ENCODE results near the gene HCRTR2.
"Not testable (repeated sequence)": the region's sequence is repeated elsewhere in the genome, so short reads cannot be mapped to it uniquely, and the experiment has no call there.

The HCRTR2 gene

DNA sequence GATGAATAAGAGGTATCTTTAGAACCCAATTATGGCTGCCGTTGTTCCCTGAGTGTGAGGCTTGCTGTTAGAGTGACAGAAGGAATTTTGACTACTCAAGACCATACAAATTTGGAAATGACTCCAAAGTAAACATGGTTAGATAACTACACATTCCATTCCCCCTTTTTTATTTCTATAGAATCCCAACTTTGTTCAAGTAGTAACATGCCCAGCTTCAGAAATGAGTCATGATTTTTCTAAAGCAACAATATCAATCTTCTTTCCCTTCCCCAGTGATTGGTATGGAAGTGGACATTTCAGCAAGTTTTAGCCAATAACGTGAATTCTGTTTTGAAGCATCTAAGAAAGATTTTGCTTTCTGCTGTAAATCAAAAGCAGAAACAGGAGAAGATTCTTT lies 37.8 kb downstream of the HCRTR2 start:
- no peak for DNase-seq (ENCODE audit: extremely low read depth in 1 of 2, low read depth in 1 of 2)

DNA sequence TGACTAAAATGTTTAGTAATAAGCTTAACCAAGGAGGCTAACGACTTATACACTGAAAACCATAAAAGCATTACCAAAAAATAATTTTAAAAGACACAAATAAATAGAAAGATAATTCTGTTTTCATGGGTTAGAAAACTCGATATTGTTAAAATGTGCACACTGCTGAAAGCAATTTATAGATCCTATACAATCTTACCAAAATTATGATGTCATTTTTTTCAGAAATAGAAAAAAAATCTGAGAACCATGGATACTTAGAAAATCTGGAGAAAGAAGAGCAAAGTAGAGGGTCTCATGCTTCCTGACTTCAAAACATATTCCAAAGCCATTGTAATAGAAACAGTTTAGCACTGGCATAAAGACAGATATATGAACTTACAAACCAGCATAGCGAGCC lies 46.6 kb downstream of the HCRTR2 start:
- no peak for DNase-seq (ENCODE audit: extremely low read depth in 1 of 2, low read depth in 1 of 2)

DNA sequence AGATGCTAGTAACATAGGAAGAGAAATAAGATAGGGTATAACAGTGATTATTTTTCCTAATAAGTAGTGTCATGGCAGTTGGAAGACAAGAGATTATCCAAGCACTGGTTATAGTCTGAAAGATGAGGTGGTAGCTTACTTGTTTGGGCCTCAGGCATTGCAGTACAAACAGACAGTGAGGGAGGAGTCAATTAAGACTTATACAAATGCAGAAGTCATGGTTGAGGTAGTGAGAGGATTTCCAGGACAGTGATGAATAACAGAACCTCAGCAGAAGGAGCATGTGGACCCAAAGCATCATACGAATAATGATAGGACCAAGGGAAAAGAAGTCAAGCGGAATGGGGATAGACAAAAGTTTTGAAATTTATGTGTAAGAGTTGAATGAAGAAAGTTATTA lies 53.5 kb downstream of the HCRTR2 start:
- no peak for DNase-seq (ENCODE audit: extremely low read depth in 1 of 2, low read depth in 1 of 2)

DNA sequence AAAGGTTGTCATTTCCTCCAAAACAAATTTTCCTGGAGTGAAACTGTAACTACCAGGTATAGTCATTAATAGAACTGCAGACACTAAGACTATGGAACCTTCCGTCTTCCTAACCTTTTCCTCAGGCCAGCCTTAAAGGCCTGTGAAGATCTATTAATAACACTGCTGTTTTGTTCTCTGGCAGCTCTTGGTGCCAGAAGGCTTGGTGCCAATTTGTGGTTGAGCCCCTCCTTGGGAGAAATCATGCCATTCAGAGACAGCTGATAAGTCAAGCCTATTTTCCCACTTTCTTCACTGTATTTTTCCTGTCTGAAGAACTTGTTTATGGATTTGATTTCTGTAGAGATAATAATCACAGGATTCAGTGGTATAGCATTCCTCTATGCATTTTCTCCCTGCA lies 64.8 kb downstream of the HCRTR2 start:
- DNase-seq (ENCODE audit: extremely low read depth in 1 of 2, low read depth in 1 of 2) = no peak

DNA sequence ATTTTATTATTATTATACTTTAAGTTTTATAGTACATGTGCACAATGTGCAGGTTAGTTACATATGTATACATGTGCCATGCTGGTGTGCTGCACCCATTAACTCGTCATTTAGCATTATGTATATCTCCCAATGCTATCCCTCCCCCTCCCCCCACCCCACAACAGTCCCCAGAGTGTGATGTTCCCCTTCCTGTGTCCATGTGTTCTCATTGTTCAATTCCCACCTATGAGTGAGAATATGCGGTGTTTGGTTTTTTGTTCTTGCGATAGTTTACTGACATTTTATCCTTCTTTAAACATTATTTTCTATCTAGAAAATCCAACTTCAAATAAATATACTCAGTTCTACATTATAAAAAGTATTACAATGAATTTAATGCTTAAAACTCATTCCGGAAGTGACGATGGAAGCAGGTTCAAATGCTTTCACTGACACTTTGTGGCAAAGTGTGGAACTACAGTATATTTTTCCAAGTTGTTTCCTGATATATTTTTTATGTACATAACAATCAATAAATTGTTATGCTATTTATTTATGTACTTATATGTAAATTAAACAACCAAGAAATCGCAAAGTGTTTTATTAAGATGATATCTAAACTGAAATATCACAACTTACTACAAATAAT lies 66.8 kb downstream of the HCRTR2 start:
- not testable (repeated sequence) for DNase-seq (ENCODE audit: extremely low read depth in 1 of 2, low read depth in 1 of 2)

DNA sequence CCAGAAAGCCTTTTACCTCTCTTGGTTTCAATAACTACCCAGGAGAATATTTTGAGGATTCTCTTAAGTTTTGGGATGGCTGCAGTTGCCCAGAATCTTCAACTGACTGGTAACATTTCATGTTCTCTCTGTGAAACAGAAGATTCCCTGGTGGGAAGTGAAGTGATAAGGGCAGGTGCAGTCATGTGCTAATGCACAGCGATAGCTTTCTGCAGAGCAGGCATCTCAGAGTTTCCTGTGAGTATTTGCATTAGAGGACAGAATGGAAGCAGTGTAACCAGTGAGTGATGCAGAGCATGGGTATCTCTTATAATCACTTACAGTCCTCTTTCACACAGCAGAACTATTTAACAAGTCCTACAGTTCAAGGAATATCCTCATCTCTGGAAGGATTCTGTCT lies 76.1 kb downstream of the HCRTR2 start:
- no peak for DNase-seq (ENCODE audit: extremely low read depth in 1 of 2, low read depth in 1 of 2)

DNA sequence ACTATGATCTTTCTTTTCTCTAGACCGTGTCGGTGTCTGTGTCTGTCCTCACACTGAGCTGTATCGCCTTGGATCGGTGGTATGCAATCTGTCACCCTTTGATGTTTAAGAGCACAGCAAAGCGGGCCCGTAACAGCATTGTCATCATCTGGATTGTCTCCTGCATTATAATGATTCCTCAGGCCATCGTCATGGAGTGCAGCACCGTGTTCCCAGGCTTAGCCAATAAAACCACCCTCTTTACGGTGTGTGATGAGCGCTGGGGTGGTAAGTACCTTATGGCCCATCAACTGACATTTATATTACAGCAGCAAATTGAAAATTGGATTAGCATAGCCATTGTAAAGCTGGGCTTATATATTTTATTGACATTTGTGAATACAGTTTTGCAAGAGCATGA lies 80.8 kb downstream of the HCRTR2 start:
- DNase-seq (ENCODE audit: extremely low read depth in 1 of 2, low read depth in 1 of 2) = no peak

DNA sequence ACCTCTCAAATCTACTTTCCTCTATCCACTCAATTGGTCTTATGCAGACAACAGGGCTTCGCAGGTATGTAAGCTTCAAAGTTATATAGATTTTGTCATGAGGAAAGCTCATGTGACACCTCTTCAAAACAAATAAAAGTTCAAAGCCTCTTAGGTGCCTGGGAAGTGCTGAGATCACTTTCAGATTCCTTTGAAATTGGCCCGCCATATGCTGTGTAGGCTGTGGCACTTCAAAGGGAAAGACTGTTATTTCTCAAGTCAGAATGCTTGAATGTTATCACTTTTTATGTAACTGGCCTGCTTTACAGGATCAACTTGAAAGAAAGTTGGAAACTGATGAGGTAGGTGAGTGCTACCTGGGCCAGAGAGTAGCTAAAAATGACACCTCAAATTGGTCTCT lies 85.9 kb downstream of the HCRTR2 start:
- no peak for DNase-seq (ENCODE audit: extremely low read depth in 1 of 2, low read depth in 1 of 2)

DNA sequence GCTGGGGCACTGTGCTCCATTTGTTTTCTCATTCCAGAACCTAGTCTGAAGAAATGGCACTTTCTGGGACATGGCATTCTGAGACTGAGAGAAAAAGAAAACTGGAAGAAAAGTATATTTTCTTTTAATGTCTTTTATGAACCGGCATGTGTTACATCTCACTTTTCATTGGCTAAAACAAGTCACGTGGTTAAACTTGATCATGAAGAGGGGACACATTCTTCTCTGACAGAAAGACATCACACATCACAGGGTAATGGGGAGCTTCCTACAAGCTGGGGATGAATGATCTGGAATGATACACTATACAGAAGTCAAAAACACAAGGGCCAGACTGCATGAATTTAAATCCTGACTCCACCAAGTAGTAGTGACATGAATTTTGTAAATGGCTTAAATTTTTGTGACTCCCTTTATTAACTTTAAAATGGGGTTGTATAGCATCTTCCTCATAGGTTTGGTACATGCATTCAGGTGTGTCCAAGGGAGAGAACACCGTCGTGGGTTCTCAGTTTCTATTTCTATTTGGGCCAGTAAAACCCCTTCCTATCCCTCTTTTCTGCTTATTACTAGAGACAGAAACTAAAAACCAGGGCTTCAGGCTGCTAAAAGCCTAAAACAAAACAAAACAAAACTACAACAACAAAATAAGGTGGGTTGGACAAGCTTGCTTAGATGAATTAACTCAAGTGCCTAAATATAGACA lies 91.2 kb downstream of the HCRTR2 start:
- no peak for DNase-seq (ENCODE audit: extremely low read depth in 1 of 2, low read depth in 1 of 2)

DNA sequence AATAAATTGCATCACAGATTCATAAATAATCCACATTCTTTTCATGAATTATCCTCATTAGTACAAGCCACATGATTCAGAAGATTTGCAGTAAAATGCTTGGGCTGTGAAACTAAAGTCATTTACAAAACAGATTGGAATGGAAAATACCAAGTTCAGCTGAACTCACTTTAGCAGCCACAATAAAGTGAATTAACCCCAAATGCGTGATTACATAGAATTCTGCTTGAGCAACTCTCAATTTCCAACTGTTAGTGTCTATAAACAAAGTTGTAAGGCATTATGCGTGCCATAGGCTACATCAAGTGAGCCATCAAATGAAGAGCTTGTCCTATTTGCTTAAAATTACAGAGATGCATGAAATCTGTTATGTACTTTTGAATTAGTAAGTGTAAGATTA lies 92.6 kb downstream of the HCRTR2 start:
- no peak for DNase-seq (ENCODE audit: extremely low read depth in 1 of 2, low read depth in 1 of 2)

DNA sequence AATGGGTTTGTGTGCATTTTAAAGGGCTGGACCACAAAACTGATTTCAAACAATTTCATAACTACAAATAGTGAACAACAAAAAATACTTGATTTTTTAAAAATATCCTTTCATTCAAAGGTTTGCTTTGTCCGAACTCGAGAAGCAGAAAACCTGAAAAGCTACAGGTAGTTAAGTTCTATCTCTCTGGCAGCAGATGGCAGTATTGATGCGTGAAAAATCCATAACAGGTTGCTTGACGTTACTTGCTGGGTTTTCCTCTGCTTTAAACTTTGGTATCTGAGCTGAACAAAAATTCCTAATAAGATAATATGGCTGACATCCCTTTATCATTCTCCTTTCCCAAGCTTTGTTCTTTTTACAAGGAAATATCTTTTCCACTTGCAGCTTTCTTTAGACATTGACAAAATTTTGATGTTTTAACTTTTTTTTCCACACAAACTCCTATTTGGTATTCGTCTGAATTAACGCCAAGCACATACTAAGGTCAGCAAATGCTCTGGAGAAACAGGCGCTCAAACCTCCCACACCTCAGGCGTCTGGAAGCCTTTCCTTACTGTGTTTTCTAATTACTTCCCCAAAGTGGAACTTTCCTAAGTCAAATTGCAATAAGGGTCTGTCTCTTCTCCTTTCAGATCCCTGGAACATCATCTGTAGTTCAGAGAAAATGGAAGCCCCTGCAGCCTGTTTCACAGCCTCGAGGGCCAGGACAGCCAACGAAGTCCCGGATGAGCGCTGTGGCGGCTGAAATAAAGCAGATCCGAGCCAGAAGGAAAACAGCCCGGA lies 102.6 kb downstream of the HCRTR2 start:
- peak in 1 of 2 donors; percentile 0 for DNase-seq (ENCODE audit: extremely low read depth in 1 of 2, low read depth in 1 of 2)

DNA sequence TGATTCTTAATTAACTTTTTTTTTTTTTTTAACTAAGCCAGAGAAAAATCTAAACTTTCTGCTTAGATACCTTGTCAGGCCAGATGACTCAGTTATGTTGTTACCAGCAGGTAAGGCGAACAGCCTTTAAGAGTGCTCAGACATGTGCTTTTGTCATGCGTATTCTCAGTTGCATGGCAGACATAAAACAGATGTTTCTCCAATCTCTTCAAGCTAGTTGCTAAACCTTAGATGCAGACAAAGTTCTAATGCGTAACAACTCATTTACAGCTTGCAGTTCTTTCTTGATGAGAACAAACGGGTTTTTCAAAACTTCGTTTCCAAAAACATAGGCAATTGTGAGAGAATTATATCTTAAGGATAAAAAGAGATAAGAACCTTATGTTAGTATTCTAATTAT lies 103.3 kb downstream of the HCRTR2 start:
- DNase-seq (ENCODE audit: extremely low read depth in 1 of 2, low read depth in 1 of 2) = no peak

DNA sequence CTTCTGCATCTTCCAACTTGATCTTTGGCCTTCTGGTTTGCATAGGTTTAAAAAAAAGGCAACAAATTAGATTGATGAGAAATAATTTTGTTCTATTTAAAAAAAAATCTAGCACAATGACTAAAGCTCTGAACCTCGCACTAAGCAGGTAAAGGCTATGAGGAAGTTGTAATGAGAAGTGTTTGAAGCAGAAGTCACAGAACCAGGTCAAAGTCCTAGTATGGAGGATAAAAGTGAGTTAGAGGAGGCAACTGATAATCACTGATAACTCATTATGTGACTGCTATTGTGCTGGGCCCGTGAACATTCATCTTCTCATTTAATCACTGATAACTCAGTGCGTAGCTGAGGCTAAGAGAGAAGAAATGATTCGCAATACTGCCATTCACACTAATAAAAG lies 106.9 kb downstream of the HCRTR2 start:
- no peak for DNase-seq (ENCODE audit: extremely low read depth in 1 of 2, low read depth in 1 of 2)

DNA sequence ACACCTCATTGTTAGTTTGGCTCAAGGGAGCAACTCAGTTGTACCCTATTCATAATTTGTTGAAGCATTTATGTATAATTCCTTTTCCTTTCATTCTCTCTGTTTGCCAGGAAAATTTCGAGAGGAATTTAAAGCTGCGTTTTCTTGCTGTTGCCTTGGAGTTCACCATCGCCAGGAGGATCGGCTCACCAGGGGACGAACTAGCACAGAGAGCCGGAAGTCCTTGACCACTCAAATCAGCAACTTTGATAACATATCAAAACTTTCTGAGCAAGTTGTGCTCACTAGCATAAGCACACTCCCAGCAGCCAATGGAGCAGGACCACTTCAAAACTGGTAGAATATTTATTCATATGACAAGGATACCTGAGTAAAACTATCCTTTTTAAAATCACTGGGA lies 107.8 kb downstream of the HCRTR2 start:
- DNase-seq (ENCODE audit: extremely low read depth in 1 of 2, low read depth in 1 of 2) = no peak

DNA sequence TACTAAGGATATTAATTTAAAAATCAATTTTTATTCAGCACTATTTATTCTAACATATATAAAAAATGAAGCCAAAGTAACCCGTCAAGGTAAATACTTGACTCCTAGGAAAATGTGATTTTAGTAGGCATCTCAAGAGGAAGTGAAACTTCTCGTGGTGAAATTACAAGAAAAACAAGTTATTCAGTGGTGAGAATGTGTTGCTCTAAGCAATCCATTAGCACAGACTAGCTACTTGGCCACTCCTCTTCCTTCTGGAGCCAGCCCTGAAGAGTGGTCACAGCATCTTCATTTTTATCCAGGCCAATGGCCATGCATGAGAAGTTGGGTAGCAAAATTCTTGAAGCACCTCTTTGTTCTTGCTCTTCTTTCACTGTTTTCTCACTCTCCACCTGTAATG lies 112.5 kb downstream of the HCRTR2 start:
- no peak for DNase-seq (ENCODE audit: extremely low read depth in 1 of 2, low read depth in 1 of 2)

DNA sequence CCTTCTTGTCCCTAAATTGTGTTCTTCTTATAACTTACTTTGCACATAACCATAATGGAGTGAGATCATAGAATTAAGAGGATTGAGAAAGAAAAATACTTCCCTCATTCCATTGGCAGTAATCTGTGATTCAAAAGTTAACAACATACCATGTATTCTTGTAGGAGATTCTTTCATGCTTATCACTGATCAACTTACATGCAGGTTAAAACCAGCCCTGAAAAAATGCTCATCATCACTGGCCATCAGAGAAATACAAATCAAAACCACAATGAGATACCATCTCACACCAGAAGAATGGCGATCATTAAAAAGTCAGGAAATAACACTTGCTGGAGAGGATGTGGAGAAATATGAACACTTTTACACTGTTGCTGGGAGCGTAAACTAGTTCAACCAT lies 116.4 kb downstream of the HCRTR2 start:
- DNase-seq (ENCODE audit: extremely low read depth in 1 of 2, low read depth in 1 of 2) = no peak

DNA sequence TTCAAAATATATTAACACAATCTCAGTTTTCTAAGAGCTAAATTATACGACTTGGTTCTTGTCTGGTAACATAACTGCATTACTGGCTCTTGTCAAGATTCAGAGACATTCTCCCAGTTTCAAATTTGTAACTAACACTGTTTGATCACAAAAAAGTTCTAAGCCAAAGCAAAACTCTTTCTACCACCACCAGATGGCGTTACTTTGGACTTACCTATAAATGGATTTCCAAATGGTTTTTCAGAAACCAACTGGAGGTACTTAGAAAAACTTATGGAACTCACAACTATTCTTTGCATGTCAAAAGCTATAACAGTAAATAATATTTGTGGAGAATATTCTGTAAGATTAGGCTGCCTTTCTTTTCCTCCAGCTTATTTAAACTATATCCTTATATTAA lies 118.8 kb downstream of the HCRTR2 start:
- no peak for DNase-seq (ENCODE audit: extremely low read depth in 1 of 2, low read depth in 1 of 2)

DNA sequence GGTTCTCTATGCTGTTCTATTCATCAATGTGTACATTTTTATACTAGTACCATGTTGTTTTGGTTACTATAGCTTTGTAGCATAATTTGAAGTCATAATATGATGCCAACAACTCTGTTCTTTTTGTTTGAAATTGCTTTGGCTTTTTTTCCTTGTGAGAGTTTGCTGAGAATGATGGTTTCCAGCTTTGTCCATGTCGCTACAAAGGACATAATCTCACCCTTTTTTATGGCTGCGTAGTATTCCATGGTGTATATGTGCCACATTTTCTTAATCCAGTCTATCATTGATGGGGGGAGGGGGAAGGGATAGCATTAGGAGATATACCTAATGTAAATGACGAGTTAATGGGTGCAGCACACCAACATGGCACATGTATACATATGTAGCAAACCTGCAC lies 122.9 kb downstream of the HCRTR2 start:
- not testable (repeated sequence) for DNase-seq (ENCODE audit: extremely low read depth in 1 of 2, low read depth in 1 of 2)

DNA sequence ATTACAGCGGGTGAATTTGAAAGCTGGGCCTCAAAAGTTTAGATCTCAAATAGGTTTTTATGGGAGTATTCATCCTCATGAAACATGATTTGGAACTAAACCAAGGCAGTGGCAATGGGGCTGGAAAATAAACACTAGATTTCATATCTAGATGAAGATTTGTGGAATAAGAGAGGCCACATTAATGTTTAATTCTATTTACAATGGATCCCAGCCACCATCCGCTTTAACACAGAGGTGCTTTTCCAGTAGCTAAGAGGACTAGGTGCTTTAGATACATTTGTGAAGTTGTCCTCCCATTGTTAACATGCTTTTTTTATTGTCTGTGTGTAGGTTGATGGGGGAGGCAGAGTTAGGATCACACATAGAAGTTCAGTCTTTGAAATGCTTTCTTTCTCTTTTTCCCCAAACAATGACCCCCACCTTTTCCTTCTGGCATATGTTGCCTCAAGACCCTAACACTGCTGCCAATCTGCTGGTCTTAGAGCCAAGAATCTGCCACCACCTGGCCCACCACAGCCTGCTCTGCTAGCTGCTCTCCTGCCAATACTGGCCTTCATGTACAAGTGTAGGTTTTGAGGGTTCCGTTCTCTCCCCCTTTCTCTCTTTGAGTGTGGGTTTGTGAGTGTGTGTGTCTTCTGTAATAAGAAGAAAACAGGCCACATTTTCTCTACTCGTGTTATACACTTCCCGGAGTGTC lies 125.1 kb downstream of the HCRTR2 start:
- no peak for DNase-seq (ENCODE audit: extremely low read depth in 1 of 2, low read depth in 1 of 2)

DNA sequence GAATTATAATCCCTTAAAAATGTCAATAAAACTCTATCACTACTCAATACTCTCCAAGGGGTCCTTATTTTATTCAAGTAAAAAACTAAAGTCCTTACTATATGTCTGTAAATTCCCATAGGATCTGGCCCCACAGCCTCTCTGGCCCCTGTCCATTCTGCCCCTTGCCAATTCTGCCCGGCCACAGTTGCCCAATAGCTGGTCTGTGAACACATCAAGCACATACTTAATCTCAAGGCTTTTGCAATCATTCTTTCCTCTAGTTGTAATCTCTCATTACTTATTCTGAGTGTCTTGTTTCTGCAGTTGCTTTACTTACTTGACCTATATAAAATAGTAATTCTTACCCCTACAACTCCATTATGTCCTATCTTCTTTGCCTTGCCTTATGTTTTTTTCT lies 130.4 kb downstream of the HCRTR2 start:
- DNase-seq (ENCODE audit: extremely low read depth in 1 of 2, low read depth in 1 of 2) = no peak

DNA sequence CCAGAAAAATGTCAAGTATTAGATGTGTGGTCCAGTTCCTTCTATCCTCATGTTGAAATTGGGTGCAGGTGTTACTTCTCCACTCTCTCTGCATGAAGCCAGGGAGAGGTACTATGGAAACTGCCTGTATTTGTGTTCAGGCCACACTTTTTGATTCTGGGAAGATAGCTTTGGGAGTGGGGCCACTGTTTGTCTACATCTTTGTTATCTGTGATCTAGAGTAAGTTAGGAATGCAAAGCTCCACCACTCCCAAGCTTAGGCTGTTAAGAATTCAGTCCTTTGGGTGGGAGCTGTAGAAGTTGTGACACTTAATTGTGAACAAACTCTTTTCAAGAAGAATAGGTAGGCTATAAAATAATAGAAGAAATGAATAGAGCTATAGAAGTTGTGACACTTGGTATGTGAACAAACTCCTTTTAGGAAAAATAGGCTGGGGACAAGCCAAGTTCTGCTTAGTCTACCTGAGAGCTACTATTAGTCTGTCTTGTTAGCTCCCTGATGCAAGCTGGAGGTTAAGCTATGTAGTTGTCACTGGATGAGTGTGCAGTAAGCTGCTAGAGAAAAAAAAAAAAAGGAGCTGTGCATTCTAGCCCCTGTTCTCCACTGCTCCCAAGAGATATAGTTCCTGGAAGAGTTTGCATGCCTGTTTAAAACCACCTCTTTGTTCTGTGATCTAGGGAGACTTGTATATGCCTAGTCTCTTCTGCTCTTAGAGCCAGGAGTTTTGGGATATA lies 145.8 kb downstream of the HCRTR2 start:
- DNase-seq (ENCODE audit: extremely low read depth in 1 of 2, low read depth in 1 of 2) = no peak

Data from stimulated activated CD8-positive, alpha-beta memory T cell treated with anti-CD3 and anti-CD28 coated beads, Interleukin-7, amount 100 ng/mL, for 48 hours (primary cell).